ENCODE results near the gene ARAP1. TPM values are rescaled to one million over a fixed set of nuclear protein-coding genes. Genes with fewer than 3 reads are reported as not detected.
A peak's percentile ranks its signal among the peaks of the same experiment; 100 is the strongest.

Gene ARAP1
- total RNA-seq, 2 donors from 2014 or later, result 95.2 to 109 TPM

DNA sequence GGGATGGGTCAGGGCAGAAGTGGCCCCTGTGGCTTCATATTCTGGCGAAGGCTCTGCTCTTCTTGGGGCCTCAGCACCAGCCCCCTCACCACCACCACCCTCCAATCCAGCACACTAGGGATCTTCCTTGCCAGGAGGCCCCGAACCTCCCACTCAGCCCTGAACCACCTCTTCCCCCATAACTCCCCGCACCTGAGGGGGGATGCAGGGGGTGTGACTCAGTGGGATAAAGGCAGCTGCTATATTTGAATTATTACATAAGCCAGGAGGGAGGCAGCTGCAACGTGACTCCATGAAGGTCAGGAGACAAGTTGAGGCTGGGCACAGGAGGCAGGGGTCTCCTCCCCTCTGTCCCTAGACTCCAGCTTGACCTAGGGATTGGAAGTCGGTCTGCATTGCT lies 72.3 kb downstream of the ARAP1 start:
- intact Hi-C loops (cut with DNase I), result loop anchor here (10.0 kb wide), 1 partner anchor 205 kb away; no protein-coding TSS in a partner anchor
- peaks cover 12% of the 10 kb centered on the region for H3K27me3 ChIP-seq (replicated peaks; ENCODE audit: insufficient read depth)
- H3K4me1 ChIP-seq (replicated peaks), result no peaks in the 10 kb centered on the region
- no peak overlapping the region for H3K4me3 ChIP-seq
- H3K27ac ChIP-seq, result no peak overlapping the region
- no peak for DNase-seq (ENCODE audit: low spot score)
- no peak for TF ChIP-seq POLR2A (IDR thresholded peaks at IDR 0.05)
- TF ChIP-seq, protein P1, sequence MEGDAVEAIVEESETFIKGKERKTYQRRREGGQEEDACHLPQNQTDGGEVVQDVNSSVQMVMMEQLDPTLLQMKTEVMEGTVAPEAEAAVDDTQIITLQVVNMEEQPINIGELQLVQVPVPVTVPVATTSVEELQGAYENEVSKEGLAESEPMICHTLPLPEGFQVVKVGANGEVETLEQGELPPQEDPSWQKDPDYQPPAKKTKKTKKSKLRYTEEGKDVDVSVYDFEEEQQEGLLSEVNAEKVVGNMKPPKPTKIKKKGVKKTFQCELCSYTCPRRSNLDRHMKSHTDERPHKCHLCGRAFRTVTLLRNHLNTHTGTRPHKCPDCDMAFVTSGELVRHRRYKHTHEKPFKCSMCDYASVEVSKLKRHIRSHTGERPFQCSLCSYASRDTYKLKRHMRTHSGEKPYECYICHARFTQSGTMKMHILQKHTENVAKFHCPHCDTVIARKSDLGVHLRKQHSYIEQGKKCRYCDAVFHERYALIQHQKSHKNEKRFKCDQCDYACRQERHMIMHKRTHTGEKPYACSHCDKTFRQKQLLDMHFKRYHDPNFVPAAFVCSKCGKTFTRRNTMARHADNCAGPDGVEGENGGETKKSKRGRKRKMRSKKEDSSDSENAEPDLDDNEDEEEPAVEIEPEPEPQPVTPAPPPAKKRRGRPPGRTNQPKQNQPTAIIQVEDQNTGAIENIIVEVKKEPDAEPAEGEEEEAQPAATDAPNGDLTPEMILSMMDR (IDR thresholded peaks at IDR 0.05), result no peak
- no peak for TF ChIP-seq POLR2AphosphoS5 (IDR thresholded peaks at IDR 0.05)
- no peaks in the 10 kb centered on the region for H3K36me3 ChIP-seq
- WGBS, result 44% methylated on average over 5 of the region's 5 CpGs
- H3K9me3 ChIP-seq, result no peaks in the 10 kb centered on the region

DNA sequence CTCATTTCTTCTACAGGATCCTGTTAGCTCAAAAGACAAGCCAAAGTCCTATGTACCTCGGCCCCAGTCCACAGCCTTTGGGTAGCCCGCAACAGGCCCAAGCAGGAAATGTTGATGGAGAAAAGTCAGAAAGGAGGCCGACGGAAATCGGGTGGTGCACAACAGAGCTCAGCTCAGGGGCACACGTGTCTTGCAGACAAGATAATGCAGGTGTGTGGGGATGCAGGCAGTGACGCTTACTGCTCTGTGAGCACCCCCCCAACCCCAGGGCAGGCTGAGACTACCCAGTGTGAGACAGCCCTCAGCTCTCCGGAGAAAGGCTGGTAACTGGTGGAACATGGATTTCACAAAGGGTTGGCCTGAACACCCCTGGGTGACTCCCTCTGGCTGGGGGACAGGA lies 73.7 kb downstream of the ARAP1 start:
- WGBS, result 71% methylated on average over 8 of the region's 8 CpGs

DNA sequence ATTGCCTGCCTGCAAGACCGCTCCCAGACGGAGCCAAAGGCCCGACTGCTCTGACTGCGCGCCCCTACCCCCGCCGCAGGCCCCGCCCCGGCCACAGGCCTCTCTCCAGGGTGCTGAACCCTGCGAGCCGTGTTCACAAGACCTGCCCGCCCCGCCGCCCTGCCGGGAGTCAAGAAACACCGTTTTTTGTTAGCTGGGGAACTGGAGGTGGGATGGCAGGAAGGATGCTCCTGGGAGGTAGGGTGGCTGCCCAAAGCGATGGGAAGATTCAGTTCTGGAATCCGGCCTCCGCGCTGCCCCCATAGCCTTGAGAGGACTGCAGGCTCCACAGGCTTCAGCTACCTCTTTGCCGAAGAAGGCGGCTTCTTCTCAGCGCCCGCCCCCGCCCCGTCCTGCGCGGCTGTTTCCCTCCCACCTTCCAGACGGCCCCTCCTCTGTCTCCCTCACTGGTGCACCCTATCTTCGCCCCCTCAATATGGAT lies 75.3 kb downstream of the ARAP1 start:
- TF ChIP-seq, protein P1 (IDR thresholded peaks at IDR 0.05), result no peak
- Histone ChIP-seq H3K4me1 (replicated peaks) (no peaks in the 10 kb centered on the region), H3K27ac (no peak overlapping the region), H3K36me3 (no peaks in the 10 kb centered on the region), H3K4me3 (no peak overlapping the region), H3K27me3 (replicated peaks; ENCODE audit: insufficient read depth) (peaks cover 16% of the 10 kb centered on the region), H3K9me3 (no peaks in the 10 kb centered on the region)
- peak; percentile 36 for DNase-seq (ENCODE audit: low spot score)
- intact Hi-C loops (cut with DNase I), result no loop called here
- 3% methylated on average over 28 of the region's 30 CpGs for WGBS

More for the DNA sequence above, 73.7 kb downstream of the ARAP1 start:
- Histone ChIP-seq H3K4me1 (replicated peaks) (no peaks in the 10 kb centered on the region), H3K36me3 (no peaks in the 10 kb centered on the region), H3K9me3 (no peaks in the 10 kb centered on the region), H3K4me3 (no peak overlapping the region), H3K27me3 (replicated peaks; ENCODE audit: insufficient read depth) (peaks cover 14% of the 10 kb centered on the region), H3K27ac (no peak overlapping the region)
- TF ChIP-seq, protein P1 (IDR thresholded peaks at IDR 0.05), result no peak
- intact Hi-C loops (cut with DNase I), result no loop called here
- DNase-seq (ENCODE audit: low spot score), result no peak

DNA sequence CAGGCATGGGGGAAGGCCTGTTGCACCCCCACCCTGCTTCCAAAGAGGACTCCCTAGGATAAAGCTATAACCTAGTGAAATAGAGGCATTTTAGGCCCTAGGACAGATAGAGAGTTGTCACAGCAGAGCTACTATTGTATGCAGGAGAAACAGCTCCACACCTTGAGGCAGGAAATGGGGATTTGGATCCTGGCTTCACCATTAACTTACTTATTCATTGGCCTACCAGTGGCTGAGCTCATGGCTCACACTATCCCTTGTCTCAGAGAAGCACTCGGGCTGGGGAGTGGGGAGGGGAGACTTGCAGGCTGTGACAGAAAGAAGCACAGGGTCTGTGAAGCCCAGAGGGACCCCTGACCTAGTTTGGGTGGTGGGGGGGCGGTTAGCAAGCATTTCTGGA lies 77.0 kb downstream of the ARAP1 start:
- Histone ChIP-seq H3K27ac (no peak overlapping the region), H3K4me3 (no peak overlapping the region), H3K27me3 (replicated peaks; ENCODE audit: insufficient read depth) (peaks cover 16% of the 10 kb centered on the region), H3K36me3 (no peaks in the 10 kb centered on the region), H3K9me3 (no peaks in the 10 kb centered on the region), H3K4me1 (replicated peaks) (no peaks in the 10 kb centered on the region)
- WGBS, result 8% methylated on average over 2 of the region's 2 CpGs
- intact Hi-C loops (cut with DNase I), result no loop called here
- DNase-seq (ENCODE audit: low spot score), result no peak
- TF ChIP-seq, protein P1 (IDR thresholded peaks at IDR 0.05), result no peak
- TF ChIP-seq POLR2A (IDR thresholded peaks at IDR 0.05) (no peak), POLR2AphosphoS5 (IDR thresholded peaks at IDR 0.05) (no peak)

DNA sequence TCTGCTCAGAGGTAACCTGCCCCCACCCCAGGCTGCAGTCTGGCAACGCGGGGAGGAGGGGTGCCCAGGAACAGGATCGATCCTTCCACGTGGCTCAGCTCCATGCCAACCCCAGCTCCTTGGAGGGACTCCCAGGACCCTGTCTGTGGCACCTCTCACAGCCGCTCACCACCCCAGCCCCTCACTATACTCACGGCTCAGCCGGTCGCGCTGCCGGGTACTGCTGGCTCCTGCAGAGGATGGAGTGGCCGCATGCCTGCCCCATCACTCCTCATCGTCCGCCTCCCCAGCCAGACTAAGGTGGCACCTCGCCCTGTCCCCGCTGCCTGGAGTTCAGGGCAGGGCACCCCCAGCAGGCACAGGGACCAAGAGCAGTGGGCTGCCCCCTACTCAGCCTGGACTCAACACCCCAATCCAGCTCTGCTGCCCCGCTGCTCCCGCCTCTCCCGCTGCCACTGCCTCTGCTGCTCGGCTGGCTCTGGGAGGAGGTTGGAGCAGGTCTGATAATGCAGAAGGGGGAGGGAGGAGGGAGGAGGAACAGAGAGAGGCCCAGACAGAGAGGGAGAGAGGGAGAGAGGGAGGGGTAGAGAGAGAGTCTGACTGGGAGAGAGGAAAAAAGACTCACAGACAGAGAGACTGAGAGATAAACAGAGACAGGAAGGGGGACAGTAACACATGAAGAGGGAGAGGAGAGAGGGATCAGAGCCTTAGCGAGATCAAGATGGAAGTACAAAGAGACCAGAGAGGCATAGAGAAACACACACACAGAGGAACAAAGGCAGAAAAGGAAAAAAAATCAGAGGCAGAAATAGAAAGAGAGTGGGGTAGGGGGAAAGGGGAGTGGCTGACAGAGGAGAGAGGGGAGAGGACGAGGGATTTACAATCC lies 78.0 kb downstream of the ARAP1 start, which contains the start of gene PDE2A:
Gene PDE2A (minus strand): TSS at position 480 of the 886 bp plus-strand sequence. CDS start 215 bp downstream, at position 265.
- H3K27me3 ChIP-seq (replicated peaks; ENCODE audit: insufficient read depth), result peaks cover 12% of the 10 kb centered on the region
- H3K4me1 ChIP-seq (replicated peaks), result no peaks in the 10 kb centered on the region
- 8% methylated on average over 20 of the region's 21 CpGs for WGBS
- H3K36me3 ChIP-seq, result no peaks in the 10 kb centered on the region
- H3K4me3 ChIP-seq, result no peak within 1 kb of the TSS
- H3K27ac ChIP-seq, result no peak within 1 kb of the TSS
- H3K9me3 ChIP-seq, result no peaks in the 10 kb centered on the region
- TF ChIP-seq POLR2A (IDR thresholded peaks at IDR 0.05) (no peak), POLR2AphosphoS5 (IDR thresholded peaks at IDR 0.05) (no peak)
- TF ChIP-seq, protein P1 (IDR thresholded peaks at IDR 0.05), result no peak
- DNase-seq (ENCODE audit: low spot score), result no peak
- intact Hi-C loops (cut with DNase I), result no loop called here
